IMR-90 (cell line): ENCODE results near the gene ZZZ3. TPM values are rescaled to one million over a fixed set of nuclear protein-coding genes. Genes with fewer than 3 reads are reported as not detected.

Experiments
- ATAC-seq: fragments of 200-7000 bp; cut with Tn5 transposase; 2 replicates; pipeline ENCODE4 v1.9.1; 2020; ENCODE audit warnings: low read depth, mild to moderate bottlenecking, moderate library complexity
- BruUV-seq: library from RNA; stranded (reverse); fragments of 400-500 nt; replicated peaks from 2 replicates; lab custom pipeline; 2021; lab: Mats Ljungman, UMichigan
- CTCF ChIA-PET: fragments of 300-600 bp; formaldehyde crosslinking; extraction: SDS; loops from one replicate; lab custom pipeline; 2021; ENCODE audit warnings: antibody characterized with exemption; lab: Yijun Ruan, JAX
- POLR2A ChIA-PET: fragments of 300-600 bp; sonication (Branson Sonifier 250); formaldehyde crosslinking; loops from one replicate; lab custom pipeline; 2022; ENCODE audit warnings: antibody characterized with exemption; ENCODE audit not compliant: unreplicated experiment; lab: Charles Lee
- DNase-seq: peaks from one replicate; pipeline ENCODE4 v3.0.0; 2013
- H2AFZ ChIP-seq: replicated peaks from 2 replicates; pipeline ENCODE3; 2013; ENCODE audit warnings: low read length, mild to moderate bottlenecking; ENCODE audit not compliant: poor library complexity
- H2AK5ac ChIP-seq: 2 replicates; pipeline ENCODE4 v1.6.1; 2013; ENCODE audit warnings: low read depth, low read length, inconsistent platforms
- H2AK9ac ChIP-seq: replicated peaks from 2 replicates; pipeline ENCODE3; 2013; ENCODE audit warnings: mild to moderate bottlenecking, low read depth, low read length, moderate library complexity; ENCODE audit not compliant: poor library complexity
- H2BK120ac ChIP-seq: 2 replicates; pipeline ENCODE4 v1.6.1; 2013; ENCODE audit warnings: low read depth, low read length, inconsistent platforms
- H2BK15ac ChIP-seq: 3 replicates; pipeline ENCODE4 v1.6.1; 2013; ENCODE audit warnings: low read depth, low read length, inconsistent platforms
- H2BK20ac ChIP-seq: 2 replicates; pipeline ENCODE4 v1.6.1; 2013; ENCODE audit warnings: low read depth, mild to moderate bottlenecking, inconsistent platforms, low read length, moderate library complexity
- H2BK5ac ChIP-seq: 2 replicates; pipeline ENCODE4 v1.6.1; 2013; ENCODE audit warnings: mild to moderate bottlenecking, low read depth, low read length, inconsistent platforms; ENCODE audit not compliant: poor library complexity, severe bottlenecking
- H3K14ac ChIP-seq: replicated peaks from 2 replicates; pipeline ENCODE4 v1.6.1; 2013; ENCODE audit warnings: low read depth, low read length, inconsistent platforms
- H3K18ac ChIP-seq: 2 replicates; pipeline ENCODE4 v1.6.1; 2013; ENCODE audit warnings: low read depth, low read length, control low read depth
- H3K23ac ChIP-seq: 2 replicates; pipeline ENCODE4 v1.6.1; 2013; ENCODE audit warnings: low read depth, low read length, inconsistent platforms
- H3K27ac ChIP-seq: 2 replicates; pipeline ENCODE4 v1.5.1; 2013; ENCODE audit warnings: mild to moderate bottlenecking, control low read depth, low read length; ENCODE audit not compliant: insufficient read depth
- H3K27me3 ChIP-seq: 2 replicates; pipeline ENCODE4 v1.6.1; 2013; ENCODE audit warnings: low read length; ENCODE audit not compliant: control insufficient read depth, insufficient read depth
- H3K36me3 ChIP-seq: 2 replicates; pipeline ENCODE4 v1.6.1; 2013; ENCODE audit warnings: low read length, mixed read lengths; ENCODE audit not compliant: control insufficient read depth, insufficient read depth
- H3K4ac ChIP-seq: 2 replicates; pipeline ENCODE4 v1.6.1; 2013; ENCODE audit warnings: low read depth, low read length, inconsistent platforms
- H3K4me1 ChIP-seq: 2 replicates; pipeline ENCODE4 v1.6.1; 2013; ENCODE audit warnings: low read length, mixed read lengths; ENCODE audit not compliant: control insufficient read depth, insufficient read depth
- H3K4me2 ChIP-seq: 2 replicates; pipeline ENCODE4 v1.6.1; 2013; ENCODE audit warnings: low read depth, mild to moderate bottlenecking, control low read depth, low read length, moderate library complexity
- H3K4me3 ChIP-seq: 2 replicates; pipeline ENCODE4 v1.5.1; 2013; ENCODE audit warnings: low read depth, mild to moderate bottlenecking, control low read depth, low read length, moderate library complexity; ENCODE audit not compliant: insufficient read depth
- H3K56ac ChIP-seq: 2 replicates; pipeline ENCODE4 v1.6.1; 2013; ENCODE audit warnings: low read length, inconsistent platforms; ENCODE audit not compliant: insufficient read depth; ENCODE audit errors: extremely low read depth
- H3K79me1 ChIP-seq, 2 experiments: 2 replicates each; pipeline ENCODE4 v1.6.1; 2013; ENCODE audit warnings: low read length in 2 of 2, inconsistent platforms in 1 of 2, low read depth in 1 of 2
- H3K9ac ChIP-seq: 2 replicates; pipeline ENCODE4 v1.6.1; 2013; ENCODE audit warnings: low read depth, low read length, control low read depth
- H3K9me1 ChIP-seq: 2 replicates; pipeline ENCODE4 v1.6.1; 2013; ENCODE audit warnings: low read length, inconsistent platforms; ENCODE audit not compliant: insufficient read depth
- H3K9me3 ChIP-seq: 2 replicates; pipeline ENCODE4 v1.6.1; 2013; ENCODE audit warnings: low read length; ENCODE audit not compliant: control insufficient read depth, insufficient read depth
- H4K20me1 ChIP-seq: 2 replicates; pipeline ENCODE4 v1.6.1; 2013; ENCODE audit warnings: low read length, inconsistent platforms; ENCODE audit not compliant: insufficient read depth
- H4K5ac ChIP-seq: 2 replicates; pipeline ENCODE4 v1.6.1; 2013; ENCODE audit warnings: mild to moderate bottlenecking, low read depth, low read length, control low read depth
- H4K8ac ChIP-seq, 2 experiments: 2 replicates each; pipeline ENCODE4 v1.6.1; 2013; ENCODE audit warnings: low read depth in 2 of 2, low read length in 2 of 2, control low read depth in 1 of 2, inconsistent platforms in 1 of 2
- H4K91ac ChIP-seq: 2 replicates; pipeline ENCODE4 v1.6.1; 2013; ENCODE audit warnings: low read depth, low read length, inconsistent platforms; ENCODE audit not compliant: insufficient read depth
- BHLHE40 ChIP-seq: fragments of 150-350 bp; IDR thresholded peaks from 2 replicates; pipeline ENCODE4 v1.6.1; 2016; ENCODE audit warnings: mild to moderate bottlenecking, low read depth, low read length
- CEBPB ChIP-seq: IDR thresholded peaks from 2 replicates; pipeline ENCODE4 v1.6.1; 2012; ENCODE audit warnings: low read depth, low read length, improper control_type of control experiment
- CHD1 ChIP-seq: IDR thresholded peaks from 2 replicates; pipeline ENCODE4 v1.6.1; 2012; ENCODE audit warnings: low read depth, low read length, improper control_type of control experiment
- FOS ChIP-seq: fragments of 150-350 bp; IDR thresholded peaks from 2 replicates; pipeline ENCODE4 v1.6.1; 2016; ENCODE audit warnings: low read depth, low read length
- MAFK ChIP-seq: IDR thresholded peaks from 2 replicates; pipeline ENCODE4 v1.6.1; 2012; ENCODE audit warnings: low read depth, low read length, improper control_type of control experiment
- MAZ ChIP-seq: IDR thresholded peaks from 2 replicates; pipeline ENCODE4 v1.6.1; 2012; ENCODE audit warnings: low read depth, mild to moderate bottlenecking, low read length, improper control_type of control experiment, moderate library complexity, borderline replicate concordance
- MXI1 ChIP-seq: IDR thresholded peaks from 2 replicates; pipeline ENCODE4 v1.6.1; 2012; ENCODE audit warnings: low read depth, mild to moderate bottlenecking, low read length, moderate library complexity, borderline replicate concordance
- NFE2L2 ChIP-seq: fragments of 150-350 bp; IDR thresholded peaks from 2 replicates; pipeline ENCODE4 v1.6.1; 2016; ENCODE audit warnings: low read depth, mild to moderate bottlenecking, low read length
- POLR2A ChIP-seq: IDR thresholded peaks from 2 replicates; pipeline ENCODE4 v1.6.1; 2012; ENCODE audit warnings: mild to moderate bottlenecking, low read depth, low read length
- RAD21 ChIP-seq: IDR thresholded peaks from 2 replicates; pipeline ENCODE4 v1.6.1; 2012; ENCODE audit warnings: low read length, improper control_type of control experiment
- RCOR1 ChIP-seq: IDR thresholded peaks from 2 replicates; pipeline ENCODE4 v1.6.1; 2012; ENCODE audit warnings: mild to moderate bottlenecking, low read length, improper control_type of control experiment; ENCODE audit not compliant: insufficient replicate concordance
- RFX5 ChIP-seq: IDR thresholded peaks from 2 replicates; pipeline ENCODE4 v1.8.0; 2012; ENCODE audit warnings: low read depth, mild to moderate bottlenecking, low read length, moderate library complexity
- SMC3 ChIP-seq: fragments of 150-350 bp; IDR thresholded peaks from 2 replicates; pipeline ENCODE4 v1.6.1; 2016; ENCODE audit warnings: low read depth, mild to moderate bottlenecking, antibody characterized with exemption, low read length, moderate library complexity
- dilution Hi-C: fragments of 300-500 bp; cut with HindIII; formaldehyde crosslinking; loops from one replicate; pipeline ENCODE4 v1.14.3; 2018; ENCODE audit warnings: low sequenced_read_pairs; ENCODE audit not compliant: unreplicated experiment
- in situ Hi-C: fragments of 300-500 bp; cut with MboI; formaldehyde crosslinking; loops from 3 replicates; pipeline ENCODE4 v1.14.3; 2019; ENCODE audit warnings: low sequenced_read_pairs, inconsistent platforms, mixed read lengths
- intact Hi-C: fragments of 100-400 bp; cut with micrococcal nuclease; formaldehyde crosslinking; loops from 2 replicates; pipeline ENCODE4 v1.10.0; 2022
- polyA plus RNA-seq, 3 experiments: library from polyadenylated mRNA; depleted of rRNA; stranded (reverse); fragments of >200 nt; gene quantifications; 2 replicates each; pipeline ENCODE4 v1.2.3, GENCODE V29; 2012; ENCODE audit warnings: low replicate concordance in 1 of 3
- total RNA-seq: library from RNA; depleted of rRNA; stranded (reverse); fragments of >200 nt; gene quantifications from 2 replicates; pipeline ENCODE4 v1.2.3, GENCODE V29; 2012
- TF ChIP-seq, protein P1 (sequence below): fragments of 150-350 bp; IDR thresholded peaks from 2 replicates; pipeline ENCODE4 v1.6.1; 2017; ENCODE audit warnings: mild to moderate bottlenecking, antibody characterized with exemption, low read length, low read depth
- TF ChIP-seq, protein P2 (sequence below): conservative IDR thresholded peaks from 2 replicates; pipeline ENCODE4 v1.5.1; 2012; ENCODE audit warnings: mild to moderate bottlenecking, low read depth, low read length, improper control_type of control experiment
- TF ChIP-seq, protein P3 (sequence below): fragments of 150-350 bp; IDR thresholded peaks from 2 replicates; pipeline ENCODE4 v1.6.1; 2016; ENCODE audit warnings: low read depth, mild to moderate bottlenecking, low read length, moderate library complexity, borderline replicate concordance

ZZZ3 gene
- total and polyA plus RNA-seq, 2 of the 4 experiments (the other 2 are of a cell fraction) = 14.2 to 66.3 TPM

DNA sequence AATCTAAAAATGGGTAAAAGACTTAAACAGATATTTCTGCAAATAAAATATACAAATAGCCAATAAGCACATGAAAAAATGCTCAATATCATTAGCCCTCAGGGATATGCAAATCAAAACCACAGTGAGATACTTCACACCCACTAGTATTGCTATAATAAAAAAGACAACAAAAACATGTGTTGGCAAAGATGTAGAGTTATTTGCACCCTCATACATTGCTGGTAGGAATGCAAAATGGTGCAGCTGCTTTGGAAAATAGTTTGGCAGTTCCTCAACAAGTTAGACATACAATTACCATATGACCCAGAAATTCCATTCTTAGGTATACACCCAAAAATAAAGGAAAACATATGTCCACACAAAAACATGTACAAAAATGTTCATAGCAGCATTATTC is 30.2 kb downstream of the ZZZ3 start:
- Histone ChIP-seq H3K9me3 (peaks cover 4% of the 10 kb centered on the region), H2AK5ac (no peak overlapping the region), H3K56ac (no peak overlapping the region), H3K27ac (no peak overlapping the region), H3K4ac (no peak overlapping the region), H3K4me3 (no peak overlapping the region), H2BK15ac (no peak overlapping the region), H3K9me1 (peaks cover 2% of the 10 kb centered on the region; the same call in 1 of the 2 replicates), H3K18ac (no peak overlapping the region), H4K5ac (no peak overlapping the region), H2AFZ (no peak overlapping the region), H2BK20ac (no peak overlapping the region), H3K36me3 (no peaks in the 10 kb centered on the region), H4K20me1 (peaks cover 42% of the 10 kb centered on the region), H2BK5ac (no peak overlapping the region), H3K4me2 (no peak overlapping the region), H3K14ac (no peak overlapping the region), H3K27me3 (no peaks in the 10 kb centered on the region), H4K91ac (no peak overlapping the region), H2BK120ac (no peak overlapping the region), H3K4me1 (no peaks in the 10 kb centered on the region), H4K8ac (no peak overlapping the region), H3K79me1 (peaks cover 23 to 47% of the 10 kb centered on the region in 2 experiments), H2AK9ac (no peak overlapping the region), H3K23ac (no peak overlapping the region), H3K9ac (no peak overlapping the region)
- intact Hi-C loops = no loop called here
- no TSS peak for BruUV-seq
- dilution Hi-C loops = no loop called here
- ChIA-PET CTCF (no interaction called here), POLR2A (no interaction called here)
- DNase-seq (peak; percentile 45), ATAC-seq (peak; percentile 32; the same call in 1 of the 2 replicates)
- in situ Hi-C loops = no loop called here
- TF ChIP-seq NFE2L2 = no peak
- no peak for TF ChIP-seq MAFK
- TF ChIP-seq, protein P1, sequence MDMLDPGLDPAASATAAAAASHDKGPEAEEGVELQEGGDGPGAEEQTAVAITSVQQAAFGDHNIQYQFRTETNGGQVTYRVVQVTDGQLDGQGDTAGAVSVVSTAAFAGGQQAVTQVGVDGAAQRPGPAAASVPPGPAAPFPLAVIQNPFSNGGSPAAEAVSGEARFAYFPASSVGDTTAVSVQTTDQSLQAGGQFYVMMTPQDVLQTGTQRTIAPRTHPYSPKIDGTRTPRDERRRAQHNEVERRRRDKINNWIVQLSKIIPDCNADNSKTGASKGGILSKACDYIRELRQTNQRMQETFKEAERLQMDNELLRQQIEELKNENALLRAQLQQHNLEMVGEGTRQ = no peak
- TF ChIP-seq SMC3 = no peak
- TF ChIP-seq, protein P2, sequence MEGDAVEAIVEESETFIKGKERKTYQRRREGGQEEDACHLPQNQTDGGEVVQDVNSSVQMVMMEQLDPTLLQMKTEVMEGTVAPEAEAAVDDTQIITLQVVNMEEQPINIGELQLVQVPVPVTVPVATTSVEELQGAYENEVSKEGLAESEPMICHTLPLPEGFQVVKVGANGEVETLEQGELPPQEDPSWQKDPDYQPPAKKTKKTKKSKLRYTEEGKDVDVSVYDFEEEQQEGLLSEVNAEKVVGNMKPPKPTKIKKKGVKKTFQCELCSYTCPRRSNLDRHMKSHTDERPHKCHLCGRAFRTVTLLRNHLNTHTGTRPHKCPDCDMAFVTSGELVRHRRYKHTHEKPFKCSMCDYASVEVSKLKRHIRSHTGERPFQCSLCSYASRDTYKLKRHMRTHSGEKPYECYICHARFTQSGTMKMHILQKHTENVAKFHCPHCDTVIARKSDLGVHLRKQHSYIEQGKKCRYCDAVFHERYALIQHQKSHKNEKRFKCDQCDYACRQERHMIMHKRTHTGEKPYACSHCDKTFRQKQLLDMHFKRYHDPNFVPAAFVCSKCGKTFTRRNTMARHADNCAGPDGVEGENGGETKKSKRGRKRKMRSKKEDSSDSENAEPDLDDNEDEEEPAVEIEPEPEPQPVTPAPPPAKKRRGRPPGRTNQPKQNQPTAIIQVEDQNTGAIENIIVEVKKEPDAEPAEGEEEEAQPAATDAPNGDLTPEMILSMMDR = no peak
- no peak for TF ChIP-seq BHLHE40
- no peak for TF ChIP-seq POLR2A
- TF ChIP-seq, protein P3, sequence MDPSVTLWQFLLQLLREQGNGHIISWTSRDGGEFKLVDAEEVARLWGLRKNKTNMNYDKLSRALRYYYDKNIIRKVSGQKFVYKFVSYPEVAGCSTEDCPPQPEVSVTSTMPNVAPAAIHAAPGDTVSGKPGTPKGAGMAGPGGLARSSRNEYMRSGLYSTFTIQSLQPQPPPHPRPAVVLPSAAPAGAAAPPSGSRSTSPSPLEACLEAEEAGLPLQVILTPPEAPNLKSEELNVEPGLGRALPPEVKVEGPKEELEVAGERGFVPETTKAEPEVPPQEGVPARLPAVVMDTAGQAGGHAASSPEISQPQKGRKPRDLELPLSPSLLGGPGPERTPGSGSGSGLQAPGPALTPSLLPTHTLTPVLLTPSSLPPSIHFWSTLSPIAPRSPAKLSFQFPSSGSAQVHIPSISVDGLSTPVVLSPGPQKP = no peak
- TF ChIP-seq MAZ = no peak
- TF ChIP-seq RFX5 = no peak
- TF ChIP-seq FOS = no peak
- no peak for TF ChIP-seq RAD21
- no peak for TF ChIP-seq CHD1
- TF ChIP-seq CEBPB = no peak
- no peak for TF ChIP-seq MXI1
- no peak for TF ChIP-seq RCOR1
